Measurements from ENCODE around the gene TLR10.
A peak's percentile ranks its signal among the peaks of the same experiment; 100 is the strongest.

TLR10 gene

GRCh38 chr4:38764277-38764676 is 18.5 kb downstream of the TLR10 start:
- no peak for DNase-seq (ENCODE audit: low spot score)

GRCh38 chr4:38762560-38762959 is 20.2 kb downstream of the TLR10 start:
- DNase-seq (ENCODE audit: low spot score) = no peak

GRCh38 chr4:38759790-38760122 is 23.0 kb downstream of the TLR10 start:
- no peak for DNase-seq (ENCODE audit: low spot score)

GRCh38 chr4:38759113-38759789 is 23.5 kb downstream of the TLR10 start:
- peak; percentile 74 for DNase-seq (ENCODE audit: low spot score)

GRCh38 chr4:38757945-38758600 is 24.7 kb downstream of the TLR10 start:
- no peak for DNase-seq (ENCODE audit: low spot score)

GRCh38 chr4:38752941-38753806 is 29.6 kb downstream of the TLR10 start:
- peak; percentile 93 for DNase-seq (ENCODE audit: low spot score)

- peak; percentile 43 for DNase-seq (ENCODE audit: low spot score)
These were observed 30.3 kb downstream of the TLR10 start for GRCh38 chr4:38752372-38752940.

- no peak for DNase-seq (ENCODE audit: low spot score)
These were observed 31.3 kb downstream of the TLR10 start for GRCh38 chr4:38751341-38752010.

GRCh38 chr4:38749336-38749735 is 33.5 kb downstream of the TLR10 start:
- DNase-seq (ENCODE audit: low spot score) = no peak

- DNase-seq (ENCODE audit: low spot score) = no peak
These were observed 35.2 kb downstream of the TLR10 start for GRCh38 chr4:38747629-38748028.

- no peak for DNase-seq (ENCODE audit: low spot score)
These were observed 36.9 kb downstream of the TLR10 start for GRCh38 chr4:38745881-38746280.

- DNase-seq (ENCODE audit: low spot score) = no peak
These were observed 38.9 kb downstream of the TLR10 start for GRCh38 chr4:38743866-38744265.

- DNase-seq (ENCODE audit: low spot score) = no peak
These were observed 42.5 kb downstream of the TLR10 start for GRCh38 chr4:38740303-38740702.

- DNase-seq (ENCODE audit: low spot score) = no peak
These were observed 43.6 kb downstream of the TLR10 start for GRCh38 chr4:38738940-38739803.

- DNase-seq (ENCODE audit: low spot score) = no peak
These were observed 46.9 kb downstream of the TLR10 start for GRCh38 chr4:38735870-38736269.

GRCh38 chr4:38734911-38735310 is 47.9 kb downstream of the TLR10 start:
- no peak for DNase-seq (ENCODE audit: low spot score)

GRCh38 chr4:38734446-38734845 is 48.3 kb downstream of the TLR10 start:
- DNase-seq (ENCODE audit: low spot score) = no peak

GRCh38 chr4:38733663-38734062 is 49.1 kb downstream of the TLR10 start:
- DNase-seq (ENCODE audit: low spot score) = no peak

- peak; percentile 84 for DNase-seq (ENCODE audit: low spot score)
These were observed 51.8 kb downstream of the TLR10 start for GRCh38 chr4:38730830-38731646.

- DNase-seq (ENCODE audit: low spot score) = no peak
These were observed 52.3 kb downstream of the TLR10 start for GRCh38 chr4:38730493-38730829.
